Forelimb muscle (tissue), 1 donor: Measurements from ENCODE around the gene RNASE13. TPM values are rescaled to one million over a fixed set of nuclear protein-coding genes. Genes with fewer than 3 reads are reported as not detected.
"Not testable (repeated sequence)": the region's sequence is repeated elsewhere in the genome, so short reads cannot be mapped to it uniquely, and the experiment has no call there.

Experiments
- DNase-seq: peaks from one replicate; pipeline ENCODE4 v3.0.0-alpha.2; 2013; ENCODE audit warnings: low read depth
- polyA plus RNA-seq: library from polyadenylated mRNA; unstranded; fragments of 120-200 nt; gene quantifications from one replicate; pipeline ENCODE4 v1.2.1, GENCODE V29; 2013; ENCODE audit not compliant: insufficient read length

The RNASE13 gene
- polyA plus RNA-seq, 1 donor: 0.15 TPM

DNA sequence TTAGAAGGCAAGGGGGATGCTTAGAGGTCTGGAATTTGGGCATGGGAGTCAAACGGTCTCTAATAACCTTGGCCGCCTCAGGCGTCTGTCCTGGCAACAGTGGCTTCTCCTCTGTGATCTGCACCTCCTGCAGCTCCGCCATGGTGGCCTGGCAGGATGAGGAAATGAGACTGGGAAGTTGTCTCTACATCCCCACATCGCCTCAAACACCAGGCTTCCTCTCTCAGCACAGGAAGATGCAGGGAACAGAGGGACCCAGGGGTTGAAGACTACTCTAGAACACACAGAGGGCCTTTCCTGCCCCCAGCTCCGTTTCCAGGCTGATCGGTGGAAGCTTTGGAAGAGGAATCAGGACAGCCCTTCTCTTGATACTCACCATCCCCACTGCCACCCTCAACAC is 11.4 kb downstream of the RNASE13 start:
- DNase-seq: no peak

GRCh38 chr14:21022686-21023085 is 11.9 kb downstream of the RNASE13 start:
- no peak for DNase-seq

DNA sequence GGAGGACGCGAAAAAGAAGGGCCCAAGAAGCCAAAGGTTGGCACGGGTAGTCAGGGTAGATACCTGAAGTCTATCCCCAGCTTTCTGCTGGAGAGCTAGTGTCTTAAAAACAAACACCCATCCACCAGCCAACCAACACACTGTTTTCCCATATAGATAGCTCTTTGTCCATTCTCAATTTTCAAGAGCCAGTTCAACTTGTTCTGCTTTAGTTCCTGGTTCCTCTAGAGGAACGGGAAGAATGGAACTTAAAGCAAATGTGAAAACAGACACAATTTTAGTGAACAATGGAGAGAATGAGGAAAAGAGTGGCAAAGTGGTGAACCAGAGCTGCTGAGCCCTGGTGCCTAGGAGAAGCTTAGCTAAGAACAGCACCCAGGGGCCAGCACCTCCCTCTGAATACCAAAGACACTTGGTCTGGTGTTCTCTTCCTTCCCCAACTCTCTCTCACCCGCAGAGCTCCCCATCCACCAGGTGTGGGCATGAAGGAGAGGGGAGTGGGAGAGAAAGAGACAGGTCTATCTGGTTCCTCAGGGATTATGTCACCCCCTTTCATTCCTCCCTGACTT is 13.5 kb downstream of the RNASE13 start:
- DNase-seq: no peak

DNA sequence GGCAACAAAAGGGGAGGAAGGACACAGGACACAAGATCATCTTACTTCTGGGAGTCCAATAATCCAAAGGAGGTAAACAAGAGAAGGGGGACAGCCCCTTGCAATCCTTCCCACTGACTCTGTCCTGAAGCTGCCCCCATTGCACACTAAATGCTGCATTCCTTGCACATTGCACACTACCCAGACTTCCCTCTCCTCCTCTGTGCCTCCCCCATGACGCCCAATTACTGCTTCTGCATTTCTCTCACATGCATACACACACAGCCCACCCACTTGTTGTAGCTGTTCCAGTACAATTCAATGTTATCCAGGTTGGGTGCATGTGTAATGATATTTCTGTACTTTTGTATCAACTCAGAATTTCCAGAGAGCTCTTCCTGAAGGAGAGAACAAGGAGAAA is 15.2 kb downstream of the RNASE13 start:
- no peak for DNase-seq

GRCh38 chr14:21018781-21019180 is 15.8 kb downstream of the RNASE13 start:
- no peak for DNase-seq

DNA sequence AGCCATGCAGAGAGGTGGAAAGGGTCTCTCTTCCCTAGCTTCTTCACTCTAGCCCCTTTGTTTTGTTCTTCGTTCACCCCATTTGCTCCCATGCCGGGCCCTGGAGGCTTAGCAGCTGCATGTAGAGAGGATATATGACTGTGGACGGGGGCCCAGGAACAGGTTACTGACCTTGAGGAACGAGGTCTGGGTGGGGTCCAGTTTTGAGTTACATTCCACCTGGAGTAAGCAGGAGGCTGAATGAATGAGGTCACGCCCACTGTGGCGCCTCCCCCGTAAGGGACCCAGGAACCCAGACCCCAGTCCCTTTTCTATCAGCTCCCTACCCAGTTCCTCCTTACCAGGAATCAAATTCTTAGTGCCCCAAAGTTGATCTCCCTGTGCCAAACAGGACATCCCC is 16.3 kb downstream of the RNASE13 start:
- DNase-seq: no peak

- no peak for DNase-seq
These were observed 16.9 kb downstream of the RNASE13 start for GRCh38 chr14:21017528-21018245.

- DNase-seq: no peak
These were observed 18.0 kb downstream of the RNASE13 start for GRCh38 chr14:21016413-21017190.

GRCh38 chr14:21015312-21015711 is 19.3 kb downstream of the RNASE13 start:
- no peak for DNase-seq

- DNase-seq: peak; percentile 70
These were observed 19.8 kb downstream of the RNASE13 start for GRCh38 chr14:21014761-21015190.

GRCh38 chr14:21011136-21011535 is 23.5 kb downstream of the RNASE13 start:
- DNase-seq: no peak

DNA sequence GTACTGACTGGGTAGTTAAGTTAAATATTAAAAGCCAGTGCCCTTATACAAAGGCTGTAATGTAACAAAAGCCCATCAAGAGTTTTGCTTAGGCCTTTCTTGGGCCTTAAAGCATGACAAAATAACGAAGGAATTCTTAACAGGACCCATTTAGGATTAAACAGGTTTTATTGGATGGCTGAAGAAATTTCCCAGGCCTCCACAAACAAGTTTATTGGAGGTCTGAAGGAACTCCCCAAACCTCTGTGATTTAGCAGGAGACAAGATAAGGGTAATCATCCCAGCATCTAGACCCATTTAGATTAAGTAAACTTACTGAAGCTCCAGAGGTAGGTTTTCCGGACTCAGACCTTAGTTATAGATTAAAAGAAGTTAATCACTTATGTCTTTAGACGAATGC is 24.9 kb downstream of the RNASE13 start:
- not testable (repeated sequence) for DNase-seq

GRCh38 chr14:21003788-21004346 is 30.7 kb downstream of the RNASE13 start:
- no peak for DNase-seq

- no peak for DNase-seq
These were observed 33.4 kb downstream of the RNASE13 start for GRCh38 chr14:21001218-21001617.

DNA sequence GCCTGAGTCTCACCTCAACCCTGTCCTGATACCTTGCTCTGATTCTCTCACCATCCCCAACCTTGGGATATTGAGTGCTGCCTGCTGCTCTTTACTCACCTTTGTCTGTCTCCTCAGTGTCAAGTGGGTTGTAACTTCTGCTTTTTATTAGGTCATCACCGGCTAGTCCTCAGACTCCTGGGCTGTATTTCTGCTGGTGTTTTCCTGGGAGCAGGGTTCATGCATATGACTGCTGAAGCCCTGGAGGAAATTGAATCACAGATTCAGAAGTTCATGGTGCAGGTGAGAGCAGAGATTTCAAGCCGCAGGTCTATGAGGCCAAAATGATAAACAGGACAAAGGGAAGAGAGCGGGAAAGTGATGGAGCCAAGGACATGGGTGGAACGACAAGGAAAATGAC is 35.0 kb downstream of the RNASE13 start:
- no peak for DNase-seq

DNA sequence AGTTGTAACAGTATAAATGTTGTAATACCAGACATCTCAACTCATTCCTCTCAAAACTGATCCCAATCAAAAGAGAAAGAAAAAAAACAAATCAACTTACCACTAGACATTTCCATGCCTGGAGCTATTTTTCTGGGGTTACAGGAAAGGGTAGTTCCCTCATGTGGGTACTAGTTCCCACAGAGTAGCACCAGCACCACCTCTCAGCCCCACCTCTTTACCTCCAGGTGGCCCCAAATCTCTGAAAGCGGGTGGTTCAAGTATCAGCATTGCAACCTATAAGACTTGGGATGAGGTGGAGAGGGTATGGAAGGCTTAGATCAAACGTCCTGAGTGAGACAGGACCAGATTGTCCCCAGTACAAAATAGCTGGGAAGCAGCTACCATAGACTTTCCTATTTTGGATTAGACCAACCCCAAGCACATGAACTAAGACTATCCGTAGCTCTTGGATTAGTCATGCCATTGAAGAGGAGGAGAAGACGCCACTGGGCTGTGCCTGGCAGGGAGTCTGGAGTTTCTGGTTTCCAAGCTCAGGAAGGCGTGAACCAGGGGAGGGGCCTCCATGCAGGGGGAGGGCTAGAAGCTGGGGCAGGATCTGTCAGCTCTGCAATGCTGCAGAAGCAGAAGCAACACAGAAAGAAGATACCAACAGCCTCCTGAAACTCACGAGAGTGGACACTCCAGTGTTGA is 35.8 kb downstream of the RNASE13 start, which contains the start of gene SLC39A2:
TSS of gene SLC39A2 (plus strand) at position 620 of the 693 bp plus-strand sequence. CDS start 154 bp downstream, outside the sequence.
- DNase-seq: no peak

DNA sequence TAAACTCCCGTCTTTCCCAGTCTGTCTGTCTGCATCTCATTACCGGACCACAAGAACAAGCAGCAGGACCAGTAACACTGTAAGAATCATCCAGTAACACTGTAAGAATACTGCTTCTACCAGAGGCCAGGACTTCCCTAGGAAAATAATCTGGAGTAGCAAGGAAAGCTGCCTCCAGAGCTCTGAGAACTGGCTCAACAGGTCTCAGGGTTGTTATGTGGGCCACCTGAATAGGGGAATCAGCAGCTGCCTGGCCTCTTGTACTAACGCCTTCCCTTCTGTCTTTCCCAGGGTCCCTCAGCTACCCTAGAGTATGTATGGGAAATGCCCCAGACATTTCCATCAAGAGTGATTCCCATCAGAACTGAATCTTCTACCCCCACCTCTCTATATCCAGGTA is 36.5 kb downstream of the RNASE13 start:
- DNase-seq: no peak

GRCh38 chr14:20997564-20997963 is 37.0 kb downstream of the RNASE13 start:
- no peak for DNase-seq

GRCh38 chr14:20997115-20997514 is 37.5 kb downstream of the RNASE13 start:
- DNase-seq: no peak

DNA sequence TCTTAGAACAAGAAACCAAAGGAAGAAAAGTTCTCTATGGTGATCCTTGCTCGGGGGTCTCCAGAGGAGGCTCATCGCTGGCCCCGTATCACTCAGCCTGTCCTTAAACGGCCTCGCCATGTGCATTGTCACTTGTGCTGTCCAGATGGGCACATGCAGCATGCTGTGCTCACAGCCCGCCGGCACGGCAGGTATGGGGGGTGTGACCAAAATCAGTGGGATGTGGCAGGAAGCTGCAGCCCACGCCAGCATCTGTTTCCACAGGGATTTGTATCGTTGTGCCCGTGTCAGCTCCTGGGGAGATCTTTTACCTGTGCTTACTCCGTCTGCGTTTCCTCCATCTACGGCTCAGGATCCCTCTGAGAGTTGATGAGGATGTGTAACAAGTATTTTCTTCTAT is 38.1 kb downstream of the RNASE13 start:
- no peak for DNase-seq

GRCh38 chr14:20989787-20990600 is 44.6 kb downstream of the RNASE13 start, which contains the start of gene METTL17:
TSS of gene METTL17 (plus strand) at chr14:20989980. CDS start at chr14:20990003, 23 bp downstream.
- DNase-seq: peak; percentile 92
